ENCODE measurements around the gene MDC1.

DNA sequence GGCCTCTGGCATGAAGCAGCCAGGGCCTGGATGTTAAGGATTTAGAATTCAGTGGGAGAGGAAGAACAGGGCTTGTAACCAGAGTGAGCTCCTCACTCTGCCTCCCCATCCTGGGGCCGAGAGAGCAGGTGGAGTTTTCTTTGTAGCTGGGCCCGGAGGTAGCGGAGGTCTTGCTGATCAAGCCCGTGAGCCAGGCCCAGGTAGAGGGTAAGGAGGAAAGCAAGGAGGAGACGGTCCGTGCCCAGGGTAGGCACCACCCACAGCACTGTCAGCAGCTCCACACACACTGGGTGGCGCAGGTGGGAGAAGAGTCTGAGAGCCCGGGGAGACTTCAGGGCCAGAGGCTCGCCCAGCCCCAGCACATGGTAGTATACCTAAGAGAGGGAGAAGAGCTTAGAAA is 28.5 kb downstream of the MDC1 start:
- no peak for TF ChIP-seq POLR2AphosphoS5 (IDR thresholded peaks at IDR 0.05)
- TF ChIP-seq, protein P1, sequence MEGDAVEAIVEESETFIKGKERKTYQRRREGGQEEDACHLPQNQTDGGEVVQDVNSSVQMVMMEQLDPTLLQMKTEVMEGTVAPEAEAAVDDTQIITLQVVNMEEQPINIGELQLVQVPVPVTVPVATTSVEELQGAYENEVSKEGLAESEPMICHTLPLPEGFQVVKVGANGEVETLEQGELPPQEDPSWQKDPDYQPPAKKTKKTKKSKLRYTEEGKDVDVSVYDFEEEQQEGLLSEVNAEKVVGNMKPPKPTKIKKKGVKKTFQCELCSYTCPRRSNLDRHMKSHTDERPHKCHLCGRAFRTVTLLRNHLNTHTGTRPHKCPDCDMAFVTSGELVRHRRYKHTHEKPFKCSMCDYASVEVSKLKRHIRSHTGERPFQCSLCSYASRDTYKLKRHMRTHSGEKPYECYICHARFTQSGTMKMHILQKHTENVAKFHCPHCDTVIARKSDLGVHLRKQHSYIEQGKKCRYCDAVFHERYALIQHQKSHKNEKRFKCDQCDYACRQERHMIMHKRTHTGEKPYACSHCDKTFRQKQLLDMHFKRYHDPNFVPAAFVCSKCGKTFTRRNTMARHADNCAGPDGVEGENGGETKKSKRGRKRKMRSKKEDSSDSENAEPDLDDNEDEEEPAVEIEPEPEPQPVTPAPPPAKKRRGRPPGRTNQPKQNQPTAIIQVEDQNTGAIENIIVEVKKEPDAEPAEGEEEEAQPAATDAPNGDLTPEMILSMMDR (IDR thresholded peaks at IDR 0.05; ENCODE audit: poor library complexity, severe bottlenecking): no peak
- TF ChIP-seq EZH2 (IDR thresholded peaks at IDR 0.05; ENCODE audit: borderline replicate concordance, insufficient read depth, low read length, poor library complexity, severe bottlenecking): no peak

Data from neural cell (in vitro differentiated cells).